Duodenal mucosa (tissue), 2 donors: Measurements from ENCODE around the gene ECHDC1.

Experiments
- H3K27ac ChIP-seq: one replicate; pipeline ENCODE4 v1.7.0; 2013; ENCODE audit warnings: low read depth, low read length
- H3K27me3 ChIP-seq, 2 donors: one replicate each; pipeline ENCODE4 v1.7.0; 2013; ENCODE audit warnings: low read length in 2 of 2, control low read depth in 1 of 2; ENCODE audit not compliant: insufficient read depth in 2 of 2, control insufficient read depth in 1 of 2
- H3K36me3 ChIP-seq, 2 donors: one replicate each; pipeline ENCODE4 v1.7.0; 2013; ENCODE audit warnings: low read length in 2 of 2, control low read depth in 1 of 2; ENCODE audit not compliant: insufficient read depth in 2 of 2, control insufficient read depth in 1 of 2
- H3K4me1 ChIP-seq, 2 donors: one replicate each; pipeline ENCODE4 v1.7.0; 2013; ENCODE audit warnings: low read length in 2 of 2, control low read depth in 1 of 2; ENCODE audit not compliant: insufficient read depth in 2 of 2, control insufficient read depth in 1 of 2
- H3K4me3 ChIP-seq, 2 donors: one replicate each; pipeline ENCODE4 v1.7.0; 2013; ENCODE audit warnings: low read length in 2 of 2, low read depth in 1 of 2
- H3K9ac ChIP-seq, 2 donors: one replicate each; pipeline ENCODE4 v1.7.0; 2013; ENCODE audit warnings: low read length in 2 of 2, low read depth in 1 of 2
- H3K9me3 ChIP-seq, 2 donors: one replicate each; pipeline ENCODE4 v1.7.0; 2013; ENCODE audit warnings: low read length in 2 of 2, control low read depth in 1 of 2; ENCODE audit not compliant: control insufficient read depth in 1 of 2

Gene ECHDC1

GRCh38 chr6:127305741-127306140, 37.7 kb downstream of the ECHDC1 start:
- Histone ChIP-seq H3K9ac (no peak overlapping the region), H3K9me3 (no peaks in the 10 kb centered on the region), H3K4me1 (no peaks in the 10 kb centered on the region), H3K4me3 (no peak overlapping the region), H3K27me3 (no peaks in the 10 kb centered on the region), H3K27ac (no peak overlapping the region), H3K36me3 (peaks cover 0 to 5% of the 10 kb centered on the region in 2 donors)

- peaks cover 0 to 5% of the 10 kb centered on the region in 2 donors for H3K36me3 ChIP-seq
- no peak overlapping the region for H3K4me3 ChIP-seq
- no peaks in the 10 kb centered on the region for H3K27me3 ChIP-seq
- no peaks in the 10 kb centered on the region for H3K4me1 ChIP-seq
- no peak overlapping the region for H3K9ac ChIP-seq
- no peaks in the 10 kb centered on the region for H3K9me3 ChIP-seq
- H3K27ac ChIP-seq, result no peak overlapping the region
Measured at GRCh38 chr6:127303917-127304316, 39.5 kb downstream of the ECHDC1 start.

- Histone ChIP-seq H3K27me3 (no peaks in the 10 kb centered on the region), H3K4me1 (no peaks in the 10 kb centered on the region), H3K36me3 (peaks cover 0 to 5% of the 10 kb centered on the region in 2 donors), H3K9me3 (no peaks in the 10 kb centered on the region), H3K9ac (no peak overlapping the region), H3K4me3 (no peak overlapping the region), H3K27ac (no peak overlapping the region)
Measured at GRCh38 chr6:127302728-127303660, 40.4 kb downstream of the ECHDC1 start.

- Histone ChIP-seq H3K9ac (no peak overlapping the region), H3K4me3 (no peak overlapping the region), H3K4me1 (no peaks in the 10 kb centered on the region), H3K9me3 (no peaks in the 10 kb centered on the region), H3K36me3 (peaks cover 0 to 5% of the 10 kb centered on the region in 2 donors), H3K27ac (no peak overlapping the region), H3K27me3 (no peaks in the 10 kb centered on the region)
Measured at GRCh38 chr6:127301199-127301700, 42.2 kb downstream of the ECHDC1 start.

GRCh38 chr6:127300411-127300810, 43.0 kb downstream of the ECHDC1 start:
- no peak overlapping the region for H3K27ac ChIP-seq
- H3K4me3 ChIP-seq, result no peak overlapping the region
- no peaks in the 10 kb centered on the region for H3K27me3 ChIP-seq
- H3K36me3 ChIP-seq, result peaks cover 0 to 7% of the 10 kb centered on the region in 2 donors
- no peak overlapping the region for H3K9ac ChIP-seq
- no peaks in the 10 kb centered on the region for H3K9me3 ChIP-seq
- H3K4me1 ChIP-seq, result no peaks in the 10 kb centered on the region

GRCh38 chr6:127299522-127300240, 43.7 kb downstream of the ECHDC1 start:
- H3K27ac ChIP-seq, result no peak overlapping the region

GRCh38 chr6:127298475-127298874, 44.9 kb downstream of the ECHDC1 start:
- Histone ChIP-seq H3K4me3 (no peak overlapping the region), H3K27me3 (no peaks in the 10 kb centered on the region), H3K9me3 (no peaks in the 10 kb centered on the region), H3K36me3 (peaks cover 0 to 3% of the 10 kb centered on the region in 2 donors), H3K27ac (no peak overlapping the region), H3K4me1 (no peaks in the 10 kb centered on the region), H3K9ac (no peak overlapping the region)

More at GRCh38 chr6:127299522-127300240, 43.7 kb downstream of the ECHDC1 start:
- Histone ChIP-seq H3K9ac (no peak overlapping the region), H3K36me3 (peaks cover 0 to 7% of the 10 kb centered on the region in 2 donors), H3K4me3 (no peak overlapping the region), H3K27me3 (no peaks in the 10 kb centered on the region), H3K4me1 (no peaks in the 10 kb centered on the region), H3K9me3 (no peaks in the 10 kb centered on the region)

- Histone ChIP-seq H3K27me3 (no peaks in the 10 kb centered on the region), H3K4me1 (no peaks in the 10 kb centered on the region), H3K9ac (no peak overlapping the region), H3K4me3 (no peak overlapping the region), H3K9me3 (no peaks in the 10 kb centered on the region), H3K27ac (no peak overlapping the region), H3K36me3 (peaks cover 0 to 3% of the 10 kb centered on the region in 2 donors)
Measured at GRCh38 chr6:127297502-127298070, 45.8 kb downstream of the ECHDC1 start.

- Histone ChIP-seq H3K36me3 (peaks cover 11 to 22% of the 10 kb centered on the region in 2 donors), H3K4me3 (peak overlapping the region in 1 of 2 donors; percentile 27), H3K9me3 (no peaks in the 10 kb centered on the region), H3K9ac (no peak overlapping the region), H3K27ac (no peak overlapping the region), H3K27me3 (no peaks in the 10 kb centered on the region), H3K4me1 (peaks cover 0 to 5% of the 10 kb centered on the region in 2 donors)
Measured at GRCh38 chr6:127291495-127291894, 51.9 kb downstream of the ECHDC1 start.
